Measurements from ENCODE around the gene KLC1. TPM values are rescaled to one million over a fixed set of nuclear protein-coding genes. Genes with fewer than 3 reads are reported as not detected.
A peak's percentile ranks its signal among the peaks of the same experiment; 100 is the strongest.

KLC1 gene
- total RNA-seq, 4 donors from 2014 or later: 195 to 421 (median 214) TPM

GRCh38 chr14:103728721-103729120 is 99.7 kb downstream of the KLC1 start:
- Histone ChIP-seq H3K4me3 (no peak overlapping the region), H3K27ac (peak overlapping the region; percentile 39), H3K36me3 (peaks cover 65% of the 10 kb centered on the region), H3K27me3 (no peaks in the 10 kb centered on the region), H3K9me3 (no peaks in the 10 kb centered on the region), H3K4me1 (peaks cover 58% of the 10 kb centered on the region)
- no peak for DNase-seq (ENCODE audit: low spot score in 2 of 2)
- WGBS: 66% methylated on average over 12 of the region's 12 CpGs
- TF ChIP-seq POLR2AphosphoS5 (IDR thresholded peaks at IDR 0.05): no peak
- no peak for TF ChIP-seq POLR2A (IDR thresholded peaks at IDR 0.05)
- no peak for TF ChIP-seq CTCF (IDR thresholded peaks at IDR 0.05)
- TF ChIP-seq EP300 (IDR thresholded peaks at IDR 0.05): no peak

GRCh38 chr14:103729496-103730448 is 100.8 kb downstream of the KLC1 start:
- peaks cover 58% of the 10 kb centered on the region for H3K4me1 ChIP-seq
- H3K9me3 ChIP-seq: no peaks in the 10 kb centered on the region
- 78% methylated on average over 20 of the region's 24 CpGs for WGBS
- TF ChIP-seq CTCF (IDR thresholded peaks at IDR 0.05): no peak
- TF ChIP-seq POLR2A (IDR thresholded peaks at IDR 0.05): no peak
- TF ChIP-seq POLR2AphosphoS5 (IDR thresholded peaks at IDR 0.05): no peak
- no peak for TF ChIP-seq EP300 (IDR thresholded peaks at IDR 0.05)
- H3K4me3 ChIP-seq: no peak overlapping the region
- peaks cover 74% of the 10 kb centered on the region for H3K36me3 ChIP-seq
- peak overlapping the region; percentile 31 for H3K27ac ChIP-seq
- no peaks in the 10 kb centered on the region for H3K27me3 ChIP-seq
- DNase-seq (ENCODE audit: low spot score in 2 of 2): no peak

DNA sequence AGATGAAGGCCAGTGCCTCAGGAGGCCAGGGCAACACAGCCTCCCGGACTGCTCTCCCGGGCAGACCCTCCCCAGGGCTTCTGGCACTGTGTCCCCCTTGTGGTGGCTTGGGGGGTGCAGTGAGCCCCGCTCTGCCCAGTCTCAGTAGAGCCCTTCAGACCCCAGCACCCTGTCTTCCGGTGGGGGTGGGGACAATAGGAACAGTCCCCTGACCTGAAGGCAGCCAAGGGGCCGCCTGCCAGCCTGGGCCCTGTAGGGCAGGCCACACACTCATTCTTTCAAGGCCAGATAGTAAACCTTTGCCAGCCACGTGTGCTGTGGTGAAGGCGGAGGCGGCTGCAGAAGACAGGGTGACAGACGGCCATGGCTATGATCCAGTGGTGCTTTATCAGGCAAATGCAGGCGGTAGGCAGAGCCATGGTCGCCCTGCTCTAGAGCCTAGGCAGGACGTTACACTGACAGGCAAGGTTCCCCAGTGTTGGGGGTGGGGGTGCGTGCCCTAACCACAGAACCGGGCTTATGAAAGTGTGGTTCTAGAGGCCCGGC is 101.6 kb downstream of the KLC1 start:
- WGBS: 63% methylated on average over 9 of the region's 15 CpGs
- H3K4me3 ChIP-seq: no peak overlapping the region
- no peak for DNase-seq (ENCODE audit: low spot score in 2 of 2)
- H3K9me3 ChIP-seq: no peaks in the 10 kb centered on the region
- TF ChIP-seq CTCF (IDR thresholded peaks at IDR 0.05) (no peak), POLR2A (IDR thresholded peaks at IDR 0.05) (no peak), EP300 (IDR thresholded peaks at IDR 0.05) (no peak), POLR2AphosphoS5 (IDR thresholded peaks at IDR 0.05) (no peak)
- peaks cover 58% of the 10 kb centered on the region for H3K4me1 ChIP-seq
- peaks cover 71% of the 10 kb centered on the region for H3K36me3 ChIP-seq
- no peak overlapping the region for H3K27ac ChIP-seq
- no peaks in the 10 kb centered on the region for H3K27me3 ChIP-seq

DNA sequence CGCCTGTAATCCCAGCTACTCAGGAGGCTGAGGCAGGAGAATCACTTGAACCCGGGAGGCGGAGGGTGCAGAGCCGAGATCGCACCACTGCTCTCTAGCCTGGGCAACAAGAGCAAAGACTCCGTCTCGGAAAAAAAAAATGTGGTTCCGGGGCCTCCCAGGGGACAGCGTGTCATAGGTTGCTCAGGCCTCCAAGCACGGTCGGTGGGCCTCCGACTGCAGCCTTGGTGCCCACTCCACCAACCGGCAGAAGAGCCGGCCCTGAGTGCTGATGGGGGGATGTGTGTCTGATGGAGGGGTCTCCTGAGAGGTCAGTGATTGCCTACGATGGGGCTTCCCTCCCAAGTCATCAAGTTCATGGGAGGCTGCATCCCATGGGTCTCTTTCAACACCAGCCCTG is 102.5 kb downstream of the KLC1 start:
- WGBS: 92% methylated on average over 12 of the region's 15 CpGs
- peak in 1 of 2 donors; percentile 53 for DNase-seq (ENCODE audit: low spot score in 2 of 2)
- Histone ChIP-seq H3K9me3 (no peaks in the 10 kb centered on the region), H3K4me3 (no peak overlapping the region), H3K36me3 (peaks cover 64% of the 10 kb centered on the region), H3K27ac (no peak overlapping the region), H3K27me3 (no peaks in the 10 kb centered on the region), H3K4me1 (peaks cover 67% of the 10 kb centered on the region)
- TF ChIP-seq POLR2A (IDR thresholded peaks at IDR 0.05): no peak

DNA sequence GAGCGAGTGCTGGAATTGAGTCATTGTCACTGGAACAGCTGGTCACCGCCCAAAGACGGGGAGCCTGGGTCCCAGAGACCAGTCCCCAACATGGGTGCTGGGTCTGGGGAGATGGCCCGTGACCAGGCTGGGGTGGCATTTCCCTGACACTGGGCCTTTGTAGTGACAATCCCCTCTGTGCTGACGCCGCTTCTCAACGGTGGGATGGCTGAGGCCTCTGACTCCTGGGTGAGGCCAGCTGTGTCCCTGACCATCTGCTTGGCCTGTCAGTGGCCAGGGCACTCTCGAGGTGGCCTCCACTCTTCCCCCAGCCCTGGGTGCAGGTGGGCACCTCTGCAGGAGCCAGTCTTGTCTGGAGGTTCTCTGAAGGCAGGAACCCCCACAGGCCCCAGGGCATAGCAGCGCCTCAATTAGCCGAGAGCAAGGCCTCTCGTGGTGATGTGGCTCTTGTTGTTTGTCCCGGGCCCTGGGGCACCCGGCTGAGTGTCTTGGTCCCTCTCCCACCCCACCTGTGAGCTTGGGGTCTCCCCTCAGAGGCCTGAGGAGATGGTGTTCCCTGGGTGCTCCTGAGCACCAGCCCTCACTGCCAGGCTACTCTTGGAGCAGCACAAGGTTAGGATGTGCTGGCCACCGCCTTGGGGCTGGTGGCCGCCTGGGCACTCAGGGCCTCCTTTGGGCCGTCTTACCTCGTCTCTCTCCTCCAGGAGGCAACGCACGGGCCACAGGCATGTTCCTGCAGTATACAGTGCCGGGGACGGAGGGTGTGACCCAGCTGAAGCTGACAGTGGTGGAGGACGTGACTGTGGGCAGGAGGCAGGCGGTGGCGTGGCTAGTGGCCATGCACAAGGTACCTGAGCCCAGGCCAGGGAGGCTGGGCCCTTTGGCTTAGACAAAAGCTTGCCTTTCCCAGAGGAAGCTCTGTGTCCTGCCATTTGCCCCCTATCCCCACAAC is 103.2 kb downstream of the KLC1 start:
- no peak overlapping the region for H3K4me3 ChIP-seq
- H3K4me1 ChIP-seq: peaks cover 72% of the 10 kb centered on the region
- H3K27ac ChIP-seq: peak overlapping the region; percentile 32
- 70% methylated on average over 6 of the region's 24 CpGs for WGBS
- H3K27me3 ChIP-seq: no peaks in the 10 kb centered on the region
- no peaks in the 10 kb centered on the region for H3K9me3 ChIP-seq
- peaks cover 62% of the 10 kb centered on the region for H3K36me3 ChIP-seq
- peak in 1 of 2 donors; percentile 58 for DNase-seq (ENCODE audit: low spot score in 2 of 2)
- TF ChIP-seq EP300 (IDR thresholded peaks at IDR 0.05) (no peak), POLR2A (IDR thresholded peaks at IDR 0.05) (no peak), CTCF (IDR thresholded peaks at IDR 0.05) (no peak)
